Measurements from ENCODE around the gene KCNIP1. TPM values are rescaled to one million over a fixed set of nuclear protein-coding genes. Genes with fewer than 3 reads are reported as not detected.

Gene KCNIP1
- polyA plus RNA-seq, 1 of the 3 experiments (the other 2 are of a cell fraction): 1.3 TPM

GRCh38 chr5:170757182-170757601 is 253.4 kb downstream of the KCNIP1 start:
- 30% methylated on average over 4 of the region's 4 CpGs for WGBS (ENCODE audit: low lambda C conversion rate)
- ChIA-PET POLR2A (no interaction called here), CTCF (interaction anchor here (3.2 kb wide), 1 partner anchor 12 kb away, joined by 19 read pairs; no protein-coding TSS in a partner anchor)
- Histone ChIP-seq H3F3A (replicated peaks; ENCODE audit: insufficient read depth) (no peaks in the 10 kb centered on the region), H3K4me3 (ENCODE audit: low read depth in 2 of 2, low read length in 1 of 2) (no peak overlapping the region), H2AFZ (ENCODE audit: low read depth) (no peak overlapping the region), H3K4me1 (ENCODE audit: control insufficient read depth in 1 of 2, insufficient read depth in 2 of 2, low read depth in 1 of 2, low read length in 1 of 2) (peaks cover 0 to 23% of the 10 kb centered on the region in 2 experiments; a peak in 1 of 4 replicates), H3K36me3 (replicated peaks in 1 of 2; ENCODE audit: control insufficient read depth in 1 of 2, insufficient read depth in 2 of 2, low read length in 1 of 2) (no peaks in the 10 kb centered on the region), H3K9me2 (no peaks in the 10 kb centered on the region), H3K79me2 (ENCODE audit: insufficient read depth) (no peaks in the 10 kb centered on the region), H3K9ac (no peak overlapping the region), H3K27me3 (ENCODE audit: insufficient read depth) (no peaks in the 10 kb centered on the region; the same call in 1 of the 2 replicates), H3K27ac (ENCODE audit: low read depth in 2 of 2, low read length in 1 of 2) (no peak overlapping the region), H3K4me2 (no peak overlapping the region), H3K9me3 (no peaks in the 10 kb centered on the region), H4K20me1 (ENCODE audit: insufficient read depth) (no peaks in the 10 kb centered on the region)
- no peak for DNase-seq
- no peak for TF ChIP-seq GABPA (IDR thresholded peaks at IDR 0.05; ENCODE audit: low read depth)
- TF ChIP-seq NFIC (IDR thresholded peaks at IDR 0.05; ENCODE audit: borderline replicate concordance): no peak
- no peak for TF ChIP-seq ELF1 (IDR thresholded peaks at IDR 0.05)
- TF ChIP-seq JUND (IDR thresholded peaks at IDR 0.05): no peak
- TF ChIP-seq REST (IDR thresholded peaks at IDR 0.05; ENCODE audit: low read depth, low read length): no peak
- TF ChIP-seq EP300 (IDR thresholded peaks at IDR 0.05; ENCODE audit: borderline replicate concordance in 1 of 2, low read depth in 1 of 2, low read length in 1 of 2): no peak
- no peak for TF ChIP-seq USF2 (IDR thresholded peaks at IDR 0.05; ENCODE audit: borderline replicate concordance, low read depth, low read length)
- TF ChIP-seq FOXJ3 (CRISPR knock-in tag; IDR thresholded peaks at IDR 0.05): no peak
- TF ChIP-seq TAF1 (IDR thresholded peaks at IDR 0.05; ENCODE audit: borderline replicate concordance, low read depth, low read length): no peak
- TF ChIP-seq NRF1 (IDR thresholded peaks at IDR 0.05; ENCODE audit: low read depth, low read length): no peak
- no peak for TF ChIP-seq RXRA (IDR thresholded peaks at IDR 0.05; ENCODE audit: borderline replicate concordance, low read depth)
- no peak for TF ChIP-seq CHD2 (IDR thresholded peaks at IDR 0.05; ENCODE audit: low read length, partially characterized antibody)
- no peak for TF ChIP-seq YY1 (IDR thresholded peaks at IDR 0.05; ENCODE audit: low read depth)
- no peak for TF ChIP-seq RFX5 (IDR thresholded peaks at IDR 0.05; ENCODE audit: low read length)
- TF ChIP-seq PBX3 (IDR thresholded peaks at IDR 0.05): no peak
- no peak for TF ChIP-seq MEF2A (IDR thresholded peaks at IDR 0.05; ENCODE audit: borderline replicate concordance, low read depth)
- no peak for TF ChIP-seq POLR2AphosphoS5 (IDR thresholded peaks at IDR 0.05; ENCODE audit: low read depth, low read length)
- TF ChIP-seq IRF3 (IDR thresholded peaks at IDR 0.05; ENCODE audit: low read depth, low read length): no peak
- no peak for TF ChIP-seq FOSL2 (IDR thresholded peaks at IDR 0.05; ENCODE audit: borderline replicate concordance, low read depth)

All from SK-N-SH (cell line).